ENCODE results near the gene IL22RA2. TPM values are rescaled to one million over a fixed set of nuclear protein-coding genes. Genes with fewer than 3 reads are reported as not detected.

Gene IL22RA2
- total RNA-seq, 1 donor from 2014 or later, result not detected

DNA sequence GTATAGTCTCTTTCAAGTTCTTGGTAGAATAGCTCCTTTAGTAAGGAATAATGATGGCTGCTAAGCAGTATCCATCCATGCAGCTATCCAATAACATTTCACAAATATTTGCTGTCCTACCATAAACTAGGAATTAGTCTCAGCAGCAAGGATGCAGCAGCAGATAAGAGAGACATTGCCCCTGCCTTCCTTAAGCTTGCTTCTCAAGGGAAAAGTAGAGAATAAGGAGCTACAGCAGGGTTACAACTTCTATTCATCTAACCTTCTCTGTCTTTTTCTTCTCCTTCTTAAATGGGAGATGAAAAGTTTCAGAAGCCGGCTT is 2.4 kb downstream of the IL22RA2 start:
- H3K4me1 Mint-ChIP-seq, result peaks cover 7% of the 10 kb centered on the region
- peaks cover 1% of the 10 kb centered on the region for H3K27me3 Mint-ChIP-seq (ENCODE audit: low read depth)
- H3K36me3 Mint-ChIP-seq, result no peaks in the 10 kb centered on the region
- no peak overlapping the region for H3K4me3 Mint-ChIP-seq
- no peak for DNase-seq (ENCODE audit: low spot score in 2 of 2, unreplicated experiment in 2 of 2)
- TF ChIP-seq, protein P1, sequence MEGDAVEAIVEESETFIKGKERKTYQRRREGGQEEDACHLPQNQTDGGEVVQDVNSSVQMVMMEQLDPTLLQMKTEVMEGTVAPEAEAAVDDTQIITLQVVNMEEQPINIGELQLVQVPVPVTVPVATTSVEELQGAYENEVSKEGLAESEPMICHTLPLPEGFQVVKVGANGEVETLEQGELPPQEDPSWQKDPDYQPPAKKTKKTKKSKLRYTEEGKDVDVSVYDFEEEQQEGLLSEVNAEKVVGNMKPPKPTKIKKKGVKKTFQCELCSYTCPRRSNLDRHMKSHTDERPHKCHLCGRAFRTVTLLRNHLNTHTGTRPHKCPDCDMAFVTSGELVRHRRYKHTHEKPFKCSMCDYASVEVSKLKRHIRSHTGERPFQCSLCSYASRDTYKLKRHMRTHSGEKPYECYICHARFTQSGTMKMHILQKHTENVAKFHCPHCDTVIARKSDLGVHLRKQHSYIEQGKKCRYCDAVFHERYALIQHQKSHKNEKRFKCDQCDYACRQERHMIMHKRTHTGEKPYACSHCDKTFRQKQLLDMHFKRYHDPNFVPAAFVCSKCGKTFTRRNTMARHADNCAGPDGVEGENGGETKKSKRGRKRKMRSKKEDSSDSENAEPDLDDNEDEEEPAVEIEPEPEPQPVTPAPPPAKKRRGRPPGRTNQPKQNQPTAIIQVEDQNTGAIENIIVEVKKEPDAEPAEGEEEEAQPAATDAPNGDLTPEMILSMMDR (IDR thresholded peaks at IDR 0.05; ENCODE audit: unreplicated experiment), result no peak
- no peak overlapping the region for H3K27ac Mint-ChIP-seq
- H3K9me3 Mint-ChIP-seq, result peaks cover 23% of the 10 kb centered on the region

- Mint-ChIP-seq H3K4me3 (no peak overlapping the region), H3K36me3 (no peaks in the 10 kb centered on the region), H3K9me3 (peaks cover 25% of the 10 kb centered on the region), H3K27me3 (ENCODE audit: low read depth) (peaks cover 1% of the 10 kb centered on the region), H3K4me1 (peaks cover 7% of the 10 kb centered on the region), H3K27ac (no peak overlapping the region)
- no peak for DNase-seq (ENCODE audit: low spot score in 2 of 2, unreplicated experiment in 2 of 2)
- TF ChIP-seq, protein P1 (IDR thresholded peaks at IDR 0.05; ENCODE audit: unreplicated experiment), result no peak
Observed at GRCh38 chr6:137170266-137171052, 3.0 kb downstream of the IL22RA2 start.

GRCh38 chr6:137167702-137168377 is 5.6 kb downstream of the IL22RA2 start:
- no peaks in the 10 kb centered on the region for H3K36me3 Mint-ChIP-seq
- peaks cover 7% of the 10 kb centered on the region for H3K4me1 Mint-ChIP-seq
- peaks cover 1% of the 10 kb centered on the region for H3K27me3 Mint-ChIP-seq (ENCODE audit: low read depth)
- H3K9me3 Mint-ChIP-seq, result peaks cover 50% of the 10 kb centered on the region
- H3K4me3 Mint-ChIP-seq, result no peak overlapping the region
- DNase-seq (ENCODE audit: low spot score in 2 of 2, unreplicated experiment in 2 of 2), result no peak
- TF ChIP-seq, protein P1 (IDR thresholded peaks at IDR 0.05; ENCODE audit: unreplicated experiment), result no peak
- no peak overlapping the region for H3K27ac Mint-ChIP-seq

GRCh38 chr6:137166247-137167098 is 7.0 kb downstream of the IL22RA2 start:
- no peaks in the 10 kb centered on the region for H3K36me3 Mint-ChIP-seq
- no peak overlapping the region for H3K4me3 Mint-ChIP-seq
- TF ChIP-seq, protein P1 (IDR thresholded peaks at IDR 0.05; ENCODE audit: unreplicated experiment), result no peak
- no peak overlapping the region for H3K27ac Mint-ChIP-seq
- H3K27me3 Mint-ChIP-seq (ENCODE audit: low read depth), result no peaks in the 10 kb centered on the region
- H3K9me3 Mint-ChIP-seq, result peaks cover 52% of the 10 kb centered on the region
- DNase-seq (ENCODE audit: low spot score in 2 of 2, unreplicated experiment in 2 of 2), result no peak
- H3K4me1 Mint-ChIP-seq, result no peaks in the 10 kb centered on the region

- H3K4me1 Mint-ChIP-seq, result no peaks in the 10 kb centered on the region
- H3K27ac Mint-ChIP-seq, result no peak overlapping the region
- TF ChIP-seq, protein P1 (IDR thresholded peaks at IDR 0.05; ENCODE audit: unreplicated experiment), result no peak
- no peaks in the 10 kb centered on the region for H3K27me3 Mint-ChIP-seq (ENCODE audit: low read depth)
- peaks cover 57% of the 10 kb centered on the region for H3K9me3 Mint-ChIP-seq
- H3K4me3 Mint-ChIP-seq, result no peak overlapping the region
- no peak for DNase-seq (ENCODE audit: low spot score in 2 of 2, unreplicated experiment in 2 of 2)
- no peaks in the 10 kb centered on the region for H3K36me3 Mint-ChIP-seq
Observed at GRCh38 chr6:137165375-137166246, 7.8 kb downstream of the IL22RA2 start.

All from mesothelial cell of epicardium (in vitro differentiated cells).